H1 (cell line): ENCODE results near the gene RASGRP1. TPM values are rescaled to one million over a fixed set of nuclear protein-coding genes. Genes with fewer than 3 reads are reported as not detected.

Experiments used
- CHD7 ChIP-seq: fragments of 300-600 bp; sonication (generic); IDR thresholded peaks from 2 replicates; pipeline ENCODE4 v1.7.1; 2012; ENCODE audit warnings: low read length, moderate library complexity, mild to moderate bottlenecking, inconsistent platforms; ENCODE audit not compliant: insufficient replicate concordance
- polyA plus RNA-seq, 7 experiments: library from polyadenylated mRNA; depleted of rRNA in 3 of 7; stranded (reverse) in 5 of 7; unstranded in 2 of 7; fragments of >200 nt in 5 of 7; fragments of 200-250 nt in 2 of 7; gene quantifications; 1 replicate in 5 of 7; 2 replicates in 1 of 7; 4 replicates in 1 of 7; pipeline versions ENCODE4 v1.2.1 to v1.2.3, GENCODE V29; 2011 to 2013; ENCODE audit warnings: missing spikeins in 2 of 7, mixed read lengths in 2 of 7
- total RNA-seq: library from RNA; stranded (reverse); fragmentation: NEBNext Ultra II Directional; extraction: Animal tissue kit (Norgen Biotek cat#: 25700); gene quantifications from 2 replicates; pipeline ENCODE4 v1.2.1, GENCODE V29; 2021

The RASGRP1 gene
- total and polyA plus RNA-seq, 2 of the 8 experiments (the other 6 are each of a cell fraction or from before 2014, with no cell fraction given): 1.1 to 2.1 TPM

- no peak for TF ChIP-seq CHD7
Measured at GRCh38 chr15:38503496-38503895, 61.1 kb downstream of the RASGRP1 start (continued).
